ENCODE data around the gene ASB16. TPM values are rescaled to one million over a fixed set of nuclear protein-coding genes. Genes with fewer than 3 reads are reported as not detected.

The ASB16 gene
- total RNA-seq, 1 experiment from 2014 or later = 0.11 TPM

DNA sequence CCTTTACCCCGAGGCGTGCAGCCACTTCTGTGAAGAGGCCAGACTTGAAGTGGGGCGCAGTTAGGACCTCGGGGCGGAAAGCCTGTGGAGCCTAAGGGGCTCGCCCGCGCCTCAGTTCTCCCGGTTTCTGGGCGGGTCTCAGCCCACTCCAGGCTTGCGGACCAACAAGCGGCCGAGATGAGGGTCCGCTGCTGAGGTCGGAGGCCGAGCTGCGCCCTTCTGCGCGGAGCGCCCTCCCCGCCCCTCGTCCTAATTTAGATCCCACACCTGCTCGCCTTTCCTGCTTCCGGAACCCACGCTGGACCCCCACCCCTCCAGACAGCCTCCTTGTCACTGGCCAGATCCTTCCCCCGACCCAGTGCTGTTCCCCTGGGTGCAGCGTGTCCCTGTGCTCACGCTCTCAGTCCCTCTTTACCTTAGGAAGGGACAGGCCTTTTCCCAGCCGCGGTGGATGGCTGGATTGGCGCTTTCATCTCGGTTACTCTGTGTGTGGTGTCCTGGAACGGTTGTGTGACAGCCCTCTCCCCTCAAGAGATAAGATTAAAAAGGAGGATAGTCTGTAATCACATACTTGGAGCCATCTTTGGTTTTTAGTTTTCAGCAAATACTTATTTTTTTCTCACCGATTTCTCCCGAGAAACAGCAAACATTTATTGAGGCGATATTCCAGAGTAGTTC lies 30.1 kb downstream of the ASB16 start (continued):
- TF ChIP-seq ZNF532 (CRISPR knock-in tag; IDR thresholded peaks at IDR 0.05; ENCODE audit: borderline replicate concordance) = no peak
- 0 out of 2 replicates have a peak, but pooled peaks have one; percentile 35 for TF ChIP-seq KAT7 (CRISPR knock-in tag; IDR thresholded peaks at IDR 0.05; ENCODE audit: borderline replicate concordance)
- peak; percentile 55; the same call in 1 of the 2 replicates for TF ChIP-seq GABPB1 (CRISPR knock-in tag; IDR thresholded peaks at IDR 0.05)
- no peak for TF ChIP-seq IRF2 (CRISPR knock-in tag; IDR thresholded peaks at IDR 0.05; ENCODE audit: borderline replicate concordance, low read depth)
- peak; percentile 7; the same call in 1 of the 2 replicates for TF ChIP-seq USF2 (CRISPR knock-in tag; IDR thresholded peaks at IDR 0.05)
- TF ChIP-seq ZBTB43 (CRISPR knock-in tag; IDR thresholded peaks at IDR 0.05) = 0 out of 2 replicates have a peak, but pooled peaks have one; percentile 25

- H3K4me3 Mint-ChIP-seq = no peak overlapping the region
- H3K36me3 Mint-ChIP-seq = peaks cover 8% of the 10 kb centered on the region
- H3K27ac Mint-ChIP-seq = peak overlapping the region; percentile 68
- no peaks in the 10 kb centered on the region for H3K9me3 Mint-ChIP-seq
- CTCF ChIA-PET = interaction anchor here (1.1 to 1.3 kb wide), 3 partner anchors 18 to 112 kb away, joined by 3 to 5 read pairs (median 3); partner anchors contain the start of gene HDAC5
- POLR2A ChIA-PET = no interaction called here
- no peak for DNase-seq (ENCODE audit: low spot score)
- no peak for ATAC-seq
- no peak for TF ChIP-seq FOXK1 (CRISPR knock-in tag; IDR thresholded peaks at IDR 0.05)
- no peak for TF ChIP-seq MAX (CRISPR knock-in tag; IDR thresholded peaks at IDR 0.05)
- TF ChIP-seq ETV6 (CRISPR knock-in tag; IDR thresholded peaks at IDR 0.05) = no peak
- no peak for TF ChIP-seq ESRRA (CRISPR knock-in tag; IDR thresholded peaks at IDR 0.05; ENCODE audit: borderline replicate concordance)
- no peak for TF ChIP-seq ZNF396 (CRISPR knock-in tag; IDR thresholded peaks at IDR 0.05; ENCODE audit: borderline replicate concordance)
- TF ChIP-seq, protein P1, sequence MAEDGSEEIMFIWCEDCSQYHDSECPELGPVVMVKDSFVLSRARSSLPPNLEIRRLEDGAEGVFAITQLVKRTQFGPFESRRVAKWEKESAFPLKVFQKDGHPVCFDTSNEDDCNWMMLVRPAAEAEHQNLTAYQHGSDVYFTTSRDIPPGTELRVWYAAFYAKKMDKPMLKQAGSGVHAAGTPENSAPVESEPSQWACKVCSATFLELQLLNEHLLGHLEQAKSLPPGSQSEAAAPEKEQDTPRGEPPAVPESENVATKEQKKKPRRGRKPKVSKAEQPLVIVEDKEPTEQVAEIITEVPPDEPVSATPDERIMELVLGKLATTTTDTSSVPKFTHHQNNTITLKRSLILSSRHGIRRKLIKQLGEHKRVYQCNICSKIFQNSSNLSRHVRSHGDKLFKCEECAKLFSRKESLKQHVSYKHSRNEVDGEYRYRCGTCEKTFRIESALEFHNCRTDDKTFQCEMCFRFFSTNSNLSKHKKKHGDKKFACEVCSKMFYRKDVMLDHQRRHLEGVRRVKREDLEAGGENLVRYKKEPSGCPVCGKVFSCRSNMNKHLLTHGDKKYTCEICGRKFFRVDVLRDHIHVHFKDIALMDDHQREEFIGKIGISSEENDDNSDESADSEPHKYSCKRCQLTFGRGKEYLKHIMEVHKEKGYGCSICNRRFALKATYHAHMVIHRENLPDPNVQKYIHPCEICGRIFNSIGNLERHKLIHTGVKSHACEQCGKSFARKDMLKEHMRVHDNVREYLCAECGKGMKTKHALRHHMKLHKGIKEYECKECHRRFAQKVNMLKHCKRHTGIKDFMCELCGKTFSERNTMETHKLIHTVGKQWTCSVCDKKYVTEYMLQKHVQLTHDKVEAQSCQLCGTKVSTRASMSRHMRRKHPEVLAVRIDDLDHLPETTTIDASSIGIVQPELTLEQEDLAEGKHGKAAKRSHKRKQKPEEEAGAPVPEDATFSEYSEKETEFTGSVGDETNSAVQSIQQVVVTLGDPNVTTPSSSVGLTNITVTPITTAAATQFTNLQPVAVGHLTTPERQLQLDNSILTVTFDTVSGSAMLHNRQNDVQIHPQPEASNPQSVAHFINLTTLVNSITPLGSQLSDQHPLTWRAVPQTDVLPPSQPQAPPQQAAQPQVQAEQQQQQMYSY (CRISPR knock-in tag; IDR thresholded peaks at IDR 0.05) = no peak
- no peak for TF ChIP-seq ZNF416 (CRISPR knock-in tag; IDR thresholded peaks at IDR 0.05)
- H3K4me1 Mint-ChIP-seq = peaks cover 33% of the 10 kb centered on the region
- H3K27me3 Mint-ChIP-seq (ENCODE audit: low read depth) = no peaks in the 10 kb centered on the region
Observed at GRCh38 chr17:44202756-44203155, 32.3 kb downstream of the ASB16 start.
